Tibial nerve (tissue), 4 donors: ENCODE results near the gene LIPJ. TPM values are rescaled to one million over a fixed set of nuclear protein-coding genes. Genes with fewer than 3 reads are reported as not detected.

ENCODE experiments used
- DNase-seq, 2 donors: peaks; one replicate each; pipeline ENCODE4 v3.0.0-alpha.2; 2019; ENCODE audit warnings: low spot score in 2 of 2
- H3K27ac ChIP-seq, 4 donors: fragments of 200-600 bp; sonication (generic) in 3 of 4; one replicate each; pipeline ENCODE4 v1.5.1; 2017 to 2019; ENCODE audit warnings: mild to moderate bottlenecking in 1 of 4
- H3K27me3 ChIP-seq, 2 donors: fragments of 200-600 bp; sonication (generic) in 1 of 2; one replicate each; pipeline versions ENCODE4 v1.5.1 to v1.6.0; 2017 to 2019
- H3K36me3 ChIP-seq, 3 donors: fragments of 200-600 bp; sonication (generic); one replicate each; pipeline ENCODE4 v1.5.1; 2018 to 2019
- H3K4me1 ChIP-seq, 4 donors: fragments of 200-600 bp; sonication (generic) in 3 of 4; one replicate each; pipeline ENCODE4 v1.5.1; 2017 to 2019
- H3K4me3 ChIP-seq, 4 donors: fragments of 200-600 bp; sonication (generic) in 3 of 4; one replicate each; pipeline ENCODE4 v1.5.1; 2017 to 2019; ENCODE audit warnings: mild to moderate bottlenecking in 1 of 4, moderate library complexity in 1 of 4
- H3K9me3 ChIP-seq, 4 donors: fragments of 200-600 bp; sonication (generic) in 3 of 4; one replicate each; pipeline ENCODE4 v1.5.1; 2017 to 2019
- CTCF ChIP-seq, 5 experiments: fragments of 200-600 bp in 3 of 5; fragments of 450-650 bp in 2 of 5; sonication (generic) in 3 of 5; IDR thresholded peaks; one replicate each; pipeline ENCODE4 v1.5.1; 2016 to 2019; ENCODE audit warnings: antibody characterized with exemption in 5 of 5, mild to moderate bottlenecking in 3 of 5, moderate library complexity in 2 of 5
- EP300 ChIP-seq, 2 donors: sonication (generic); formaldehyde crosslinking; IDR thresholded peaks; one replicate each; pipeline ENCODE4 v1.6.1; 2017; ENCODE audit warnings: antibody characterized with exemption in 2 of 2, mild to moderate bottlenecking in 1 of 2
- POLR2A ChIP-seq, 2 donors: fragments of 450-650 bp; IDR thresholded peaks; one replicate each; pipeline ENCODE4 v1.6.1; 2017; ENCODE audit warnings: antibody characterized with exemption in 2 of 2, mild to moderate bottlenecking in 2 of 2, moderate library complexity in 2 of 2
- WGBS, 2 donors: methylation state at CpG; one replicate each; pipeline ENCODE4 v1.1.5; 2018; 5-methylcytosine and 5-hydroxymethylcytosine counted together
- total RNA-seq, 4 donors: library from RNA; depleted of rRNA; stranded (reverse); fragments of >200 nt; gene quantifications; one replicate each; pipeline ENCODE4 v1.1.0, GENCODE V29; 2016

The LIPJ gene
- total RNA-seq, 4 donors from 2014 or later = under 0.01 to 0.87 (median 0.42) TPM; not detected in 1

DNA sequence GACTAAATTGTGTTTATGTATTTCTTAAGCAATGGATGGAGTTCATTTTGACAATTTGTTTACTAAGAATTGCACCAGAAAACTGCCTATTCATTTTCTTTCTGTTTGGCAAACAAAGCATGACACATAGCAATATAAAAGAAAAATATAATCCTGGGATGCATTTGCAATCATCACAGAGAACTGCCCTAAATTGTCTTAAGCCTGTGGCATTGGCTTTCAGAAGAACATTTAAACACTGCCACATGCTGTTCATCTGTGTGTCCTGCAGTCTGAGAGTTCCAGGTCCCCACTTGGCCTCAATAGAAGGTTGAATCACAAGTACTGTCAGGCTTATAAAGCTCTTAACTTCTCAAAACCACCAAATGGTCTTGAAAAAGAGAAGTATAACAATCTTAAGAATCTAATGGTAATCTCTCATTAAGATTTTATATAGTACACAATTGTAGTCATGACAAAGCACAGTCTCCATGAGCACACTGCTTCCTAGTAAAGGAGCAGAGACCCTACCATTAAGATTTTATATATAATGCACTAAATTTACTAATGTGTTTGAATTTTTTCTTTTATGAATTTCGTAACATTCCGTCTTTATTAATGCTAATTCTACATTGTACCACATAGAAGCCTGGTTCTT is 33.3 kb upstream of the LIPJ start:
- Histone ChIP-seq H3K4me3 (no peak overlapping the region), H3K36me3 (no peaks in the 10 kb centered on the region), H3K9me3 (no peaks in the 10 kb centered on the region), H3K4me1 (peaks cover 0 to 37% (median 0%) of the 10 kb centered on the region in 4 donors), H3K27me3 (no peaks in the 10 kb centered on the region), H3K27ac (no peak overlapping the region)
- peak; percentile 24 to 72 for DNase-seq
- 69 to 77% methylated on average over 2 of the region's 2 CpGs for WGBS, 2 donors
- TF ChIP-seq POLR2A (IDR thresholded peaks at IDR 0.05) = no peak
- TF ChIP-seq EP300 (IDR thresholded peaks at IDR 0.05) = peak in 1 of 2 donors; percentile 48
- peak; percentile 71 to 87 (median 80) for TF ChIP-seq CTCF (IDR thresholded peaks at IDR 0.05)

DNA sequence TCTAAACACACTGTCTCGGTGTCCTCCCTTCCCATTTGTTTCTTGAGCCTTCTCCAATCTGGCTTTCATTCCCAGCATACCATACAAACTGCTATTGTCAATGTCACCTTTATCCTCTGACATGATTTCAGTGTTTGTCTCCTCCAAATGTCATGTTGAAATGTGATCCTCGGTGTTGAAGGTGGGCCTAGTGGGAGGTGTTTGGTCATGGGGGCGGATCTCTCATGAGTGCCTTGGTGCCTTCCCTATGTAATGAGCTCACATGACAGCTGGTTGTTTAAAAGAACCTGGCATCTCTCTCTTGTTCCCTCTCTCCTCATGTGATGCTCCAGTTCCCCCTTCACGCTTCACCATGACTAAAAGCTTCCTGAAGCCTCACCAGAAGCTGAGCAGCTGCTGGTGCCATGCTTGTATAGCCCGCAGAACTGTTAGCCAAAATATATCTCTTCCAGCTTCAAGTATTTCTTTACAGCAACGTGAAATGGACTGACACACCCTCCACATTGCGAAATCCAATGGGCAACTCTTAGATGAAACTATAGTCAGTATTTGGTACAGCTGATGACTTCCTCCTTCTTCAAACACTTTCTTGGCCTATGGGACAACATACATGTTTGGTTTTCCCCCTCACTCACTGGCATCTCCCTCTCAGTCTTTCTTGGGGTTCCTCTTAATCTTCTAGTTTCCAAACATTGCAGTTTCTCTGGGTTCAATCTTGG is 31.2 kb upstream of the LIPJ start:
- Histone ChIP-seq H3K4me3 (no peak overlapping the region), H3K9me3 (no peaks in the 10 kb centered on the region), H3K27ac (no peak overlapping the region), H3K27me3 (no peaks in the 10 kb centered on the region), H3K4me1 (peaks cover 0 to 34% (median 0%) of the 10 kb centered on the region in 4 donors), H3K36me3 (no peaks in the 10 kb centered on the region)
- no peak for DNase-seq
- 82 to 84% methylated on average over 7 of the region's 7 CpGs for WGBS, 2 donors
- TF ChIP-seq POLR2A (IDR thresholded peaks at IDR 0.05) (no peak), CTCF (IDR thresholded peaks at IDR 0.05) (no peak), EP300 (IDR thresholded peaks at IDR 0.05) (no peak)

GRCh38 chr10:88557256-88557655 is 29.3 kb upstream of the LIPJ start:
- H3K27ac ChIP-seq = peak overlapping the region in 2 of 4 donors; percentile 15 to 16
- no peak for TF ChIP-seq CTCF (IDR thresholded peaks at IDR 0.05)
- no peak for TF ChIP-seq EP300 (IDR thresholded peaks at IDR 0.05)
- TF ChIP-seq POLR2A (IDR thresholded peaks at IDR 0.05) = no peak
- H3K9me3 ChIP-seq = no peaks in the 10 kb centered on the region
- H3K4me3 ChIP-seq = no peak overlapping the region
- 42 to 53% methylated on average over 1 of the region's 1 CpG for WGBS, 2 donors
- no peaks in the 10 kb centered on the region for H3K36me3 ChIP-seq
- H3K27me3 ChIP-seq = no peaks in the 10 kb centered on the region
- no peak for DNase-seq
- H3K4me1 ChIP-seq = peaks cover 0 to 23% (median 0%) of the 10 kb centered on the region in 4 donors

GRCh38 chr10:88557658-88558057 is 28.9 kb upstream of the LIPJ start:
- Histone ChIP-seq H3K27me3 (no peaks in the 10 kb centered on the region), H3K27ac (peak overlapping the region in 1 of 4 donors; percentile 16), H3K4me1 (peaks cover 0 to 22% (median 0%) of the 10 kb centered on the region in 4 donors), H3K4me3 (no peak overlapping the region), H3K36me3 (no peaks in the 10 kb centered on the region), H3K9me3 (no peaks in the 10 kb centered on the region)
- WGBS, 2 donors = 43 to 48% methylated on average over 2 of the region's 2 CpGs
- TF ChIP-seq CTCF (IDR thresholded peaks at IDR 0.05) (no peak), EP300 (IDR thresholded peaks at IDR 0.05) (no peak), POLR2A (IDR thresholded peaks at IDR 0.05) (no peak)
- no peak for DNase-seq

- H3K4me3 ChIP-seq = no peak overlapping the region
- H3K4me1 ChIP-seq = peaks cover 0 to 15% (median 0%) of the 10 kb centered on the region in 4 donors
- no peaks in the 10 kb centered on the region for H3K9me3 ChIP-seq
- H3K27ac ChIP-seq = no peak overlapping the region
- no peaks in the 10 kb centered on the region for H3K36me3 ChIP-seq
- no peaks in the 10 kb centered on the region for H3K27me3 ChIP-seq
- no peak for DNase-seq
- TF ChIP-seq CTCF (IDR thresholded peaks at IDR 0.05) = no peak
- no peak for TF ChIP-seq POLR2A (IDR thresholded peaks at IDR 0.05)
- no peak for TF ChIP-seq EP300 (IDR thresholded peaks at IDR 0.05)
- WGBS, 2 donors = 86 to 95% methylated on average over 1 of the region's 1 CpG
Measured at GRCh38 chr10:88562152-88562551, 24.4 kb upstream of the LIPJ start.
